HG03558 (cell line): Measurements from ENCODE around the gene DUSP28.
"Not testable (repeated sequence)": the region's sequence is repeated elsewhere in the genome, so short reads cannot be mapped to it uniquely, and the experiment has no call there.

ENCODE experiments used
- ATAC-seq: cut with Tn5 transposase; IDR thresholded peaks from one replicate; pipeline ENCODE4 v1.9.1; 2021; ENCODE audit warnings: moderate number of reproducible peaks; ENCODE audit not compliant: unreplicated experiment; ENCODE audit errors: extremely low read depth

The DUSP28 gene

DNA sequence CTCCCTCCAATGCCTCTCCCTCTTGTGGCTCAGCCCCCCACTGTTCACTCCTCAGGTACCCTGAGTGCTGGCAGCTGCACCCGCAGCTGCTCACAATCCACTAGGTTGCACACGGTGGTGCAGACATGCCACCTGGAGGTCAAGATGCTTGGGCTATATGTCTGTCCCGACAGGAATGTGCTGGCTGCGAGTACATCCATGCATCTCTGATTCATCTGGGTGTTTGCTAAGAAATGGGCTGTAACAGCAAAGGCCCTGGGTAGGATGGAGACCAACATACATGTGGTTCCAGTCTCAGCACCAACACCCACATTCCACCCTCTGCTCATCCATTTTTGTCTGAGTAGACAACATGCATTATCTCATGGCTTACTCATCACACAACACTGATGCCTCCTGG, 33.6 kb upstream of the DUSP28 start:
- ATAC-seq: no peak

GRCh38 chr2:240527153-240527750, 32.9 kb upstream of the DUSP28 start:
- no peak for ATAC-seq

DNA sequence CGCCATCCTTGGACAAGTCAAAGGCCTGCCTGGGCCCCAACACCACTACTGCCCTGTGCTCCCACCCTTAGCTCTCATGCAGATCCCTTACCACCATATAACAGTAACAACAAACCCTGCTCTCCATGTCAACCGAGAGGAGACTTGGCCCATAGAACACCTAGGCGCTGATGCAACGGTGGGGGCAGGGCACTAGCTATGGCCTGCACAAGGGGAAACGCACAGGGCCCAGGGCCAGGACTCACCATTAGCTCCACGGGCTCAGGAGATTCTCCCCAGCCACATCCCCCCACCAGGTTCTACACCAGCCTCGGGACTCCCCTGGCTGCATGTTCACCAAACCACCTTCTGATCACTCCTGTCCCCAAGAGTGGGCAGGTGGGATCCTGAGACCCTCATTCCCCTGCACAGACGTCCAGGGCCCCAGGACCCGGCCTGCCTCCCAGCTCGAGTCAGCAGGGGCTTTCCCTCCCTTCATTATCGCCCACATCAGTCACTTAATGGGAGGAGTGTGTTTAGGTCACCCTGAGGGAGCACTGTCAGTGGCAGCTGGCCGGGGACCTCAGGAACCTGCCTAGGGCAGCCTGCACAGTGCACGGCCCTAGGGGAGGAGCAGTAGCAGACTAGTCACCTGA, 31.6 kb upstream of the DUSP28 start:
- no peak for ATAC-seq

GRCh38 chr2:240529344-240529999, 30.7 kb upstream of the DUSP28 start:
- no peak for ATAC-seq

DNA sequence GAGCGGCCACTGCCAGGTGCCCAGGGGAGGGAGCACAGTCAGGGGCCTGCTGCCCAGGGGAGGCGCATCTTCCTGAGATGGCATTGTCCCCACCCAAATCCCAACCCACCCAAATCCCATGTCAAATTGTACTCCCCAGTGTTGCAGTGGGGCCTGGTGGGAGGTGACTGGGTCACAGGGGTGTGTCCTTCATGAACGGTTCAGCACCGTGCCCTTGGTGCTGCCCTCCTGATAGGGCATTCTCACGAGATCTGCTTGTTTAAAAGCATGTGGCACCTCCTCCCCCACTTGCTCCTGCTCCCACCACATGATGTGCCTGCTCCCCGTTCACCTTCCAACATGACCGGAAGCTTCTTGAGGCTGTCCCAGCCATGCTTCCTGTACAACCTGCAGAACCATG, 30.0 kb upstream of the DUSP28 start:
- no peak for ATAC-seq

DNA sequence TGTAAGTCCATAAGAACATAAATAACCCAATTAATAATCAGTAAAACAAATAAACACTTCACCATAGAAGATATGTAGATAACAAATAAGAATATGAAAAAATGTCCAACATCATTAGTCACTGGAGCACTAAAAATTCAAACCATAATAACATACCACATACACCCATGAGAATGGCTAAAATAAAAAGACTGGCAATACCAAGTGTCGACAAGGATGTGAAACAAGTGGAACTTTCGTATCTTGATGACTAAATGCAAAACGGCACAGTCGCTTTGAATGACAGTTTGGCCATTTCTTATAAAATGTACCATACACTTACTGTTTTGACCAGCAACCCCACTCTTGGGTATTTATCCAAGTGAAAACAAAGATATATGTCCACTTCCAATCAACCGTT, 29.1 kb upstream of the DUSP28 start:
- no peak for ATAC-seq

- ATAC-seq: no peak
Observed at GRCh38 chr2:240532031-240532775, 28.0 kb upstream of the DUSP28 start.

DNA sequence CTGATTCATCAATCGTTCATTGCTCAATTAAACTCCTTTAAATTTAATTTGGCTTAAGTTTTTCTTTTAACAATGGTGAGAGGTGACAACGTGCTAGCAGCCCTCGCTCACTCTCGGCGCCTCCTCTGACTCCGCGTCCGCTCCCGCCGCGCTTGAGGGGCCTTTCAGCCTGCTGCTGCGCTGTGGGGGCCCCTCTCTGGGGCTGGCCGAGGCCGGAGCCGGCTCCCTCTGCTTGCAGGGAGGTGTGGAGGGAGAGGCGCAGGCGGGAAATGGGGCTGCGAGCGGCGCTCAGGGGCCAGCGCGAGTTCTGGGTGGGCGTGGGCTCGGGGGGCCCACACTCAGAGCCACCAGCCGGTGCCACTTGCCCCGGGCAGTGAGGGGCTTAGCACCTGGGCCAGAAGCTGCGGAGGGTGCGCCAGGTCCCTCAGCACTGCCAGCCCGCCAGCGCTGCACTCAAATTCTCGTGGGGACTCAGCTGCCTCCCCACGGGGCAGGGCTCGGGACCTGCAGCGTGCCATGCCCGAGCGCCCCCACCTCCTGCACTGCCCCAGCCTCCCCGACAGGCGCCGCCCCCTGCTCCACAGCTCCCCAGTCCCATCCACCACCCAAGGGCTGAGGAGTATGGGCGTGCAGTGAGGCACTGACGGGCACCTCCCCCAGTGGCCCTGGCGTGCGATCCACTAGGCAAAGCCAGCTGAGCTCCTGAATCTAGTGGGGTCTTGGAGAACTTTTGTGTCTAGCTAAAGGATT, 22.0 kb upstream of the DUSP28 start:
- ATAC-seq: no peak

DNA sequence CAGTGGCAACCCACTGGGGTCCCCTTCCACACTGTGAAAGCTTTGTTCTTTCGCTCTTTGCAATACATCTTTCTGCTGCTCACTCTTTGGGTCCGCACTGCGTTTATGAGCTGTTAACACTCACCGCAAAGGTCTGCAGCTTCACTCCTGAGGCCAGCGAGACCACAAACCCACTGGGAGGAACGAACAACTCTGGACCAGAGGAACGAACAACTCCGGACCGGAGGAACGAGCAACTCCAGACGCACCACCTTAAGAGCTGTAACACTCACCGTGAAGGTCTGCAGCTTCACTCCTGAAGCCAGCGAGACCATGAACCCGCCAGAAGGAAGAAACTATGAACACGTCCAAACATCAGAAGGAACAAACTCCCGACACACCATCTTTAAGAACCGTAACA, 21.1 kb upstream of the DUSP28 start:
- ATAC-seq: not testable (repeated sequence)

GRCh38 chr2:240539906-240540305, 20.3 kb upstream of the DUSP28 start:
- ATAC-seq: no peak

- ATAC-seq: no peak
Observed at GRCh38 chr2:240551288-240551687, 8.9 kb upstream of the DUSP28 start.

DNA sequence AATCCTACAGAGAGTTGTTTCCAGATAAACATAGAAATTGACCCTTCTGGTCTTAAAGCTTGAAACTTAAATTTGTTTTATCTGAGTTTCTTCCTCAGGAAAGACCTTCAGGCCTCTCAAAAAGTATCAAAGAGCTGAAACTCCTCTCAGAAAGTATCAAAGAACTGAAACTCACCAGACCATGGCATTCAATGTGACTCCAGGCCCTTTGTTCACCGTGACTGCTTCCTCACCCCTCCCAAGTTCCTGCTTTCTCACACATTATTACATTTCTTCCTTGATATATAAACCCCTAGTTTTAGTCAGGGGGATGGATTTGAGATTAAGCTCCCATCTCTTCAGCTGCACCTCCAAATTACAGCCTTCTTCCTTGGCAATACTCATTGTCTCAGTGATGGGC, 8.3 kb upstream of the DUSP28 start:
- ATAC-seq: no peak

DNA sequence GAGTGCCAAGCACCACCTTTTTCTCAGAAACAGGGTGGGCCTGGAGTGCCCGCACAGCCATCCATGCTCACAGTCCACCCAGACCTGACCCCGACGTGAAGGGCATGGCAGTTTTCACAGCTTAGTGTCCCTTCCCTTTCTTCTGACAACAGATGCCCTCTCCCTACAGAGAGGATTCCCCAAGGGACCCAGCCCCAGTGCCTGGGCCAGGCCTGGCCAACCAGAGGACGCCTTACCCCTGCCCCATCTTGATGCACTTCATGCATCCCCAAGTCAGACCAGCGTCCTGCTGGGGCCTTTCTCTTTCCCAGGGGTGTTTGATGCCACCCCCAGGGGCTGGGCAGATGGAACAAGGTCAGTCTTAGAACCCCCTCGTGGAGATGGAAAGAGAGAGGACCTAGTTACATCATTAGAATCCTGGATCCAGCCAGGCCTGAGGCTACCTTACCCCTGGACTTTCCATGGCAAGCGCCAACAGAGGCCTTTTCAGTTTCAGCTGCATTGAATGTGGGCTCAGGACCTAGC, 6.1 kb upstream of the DUSP28 start:
- ATAC-seq: no peak

DNA sequence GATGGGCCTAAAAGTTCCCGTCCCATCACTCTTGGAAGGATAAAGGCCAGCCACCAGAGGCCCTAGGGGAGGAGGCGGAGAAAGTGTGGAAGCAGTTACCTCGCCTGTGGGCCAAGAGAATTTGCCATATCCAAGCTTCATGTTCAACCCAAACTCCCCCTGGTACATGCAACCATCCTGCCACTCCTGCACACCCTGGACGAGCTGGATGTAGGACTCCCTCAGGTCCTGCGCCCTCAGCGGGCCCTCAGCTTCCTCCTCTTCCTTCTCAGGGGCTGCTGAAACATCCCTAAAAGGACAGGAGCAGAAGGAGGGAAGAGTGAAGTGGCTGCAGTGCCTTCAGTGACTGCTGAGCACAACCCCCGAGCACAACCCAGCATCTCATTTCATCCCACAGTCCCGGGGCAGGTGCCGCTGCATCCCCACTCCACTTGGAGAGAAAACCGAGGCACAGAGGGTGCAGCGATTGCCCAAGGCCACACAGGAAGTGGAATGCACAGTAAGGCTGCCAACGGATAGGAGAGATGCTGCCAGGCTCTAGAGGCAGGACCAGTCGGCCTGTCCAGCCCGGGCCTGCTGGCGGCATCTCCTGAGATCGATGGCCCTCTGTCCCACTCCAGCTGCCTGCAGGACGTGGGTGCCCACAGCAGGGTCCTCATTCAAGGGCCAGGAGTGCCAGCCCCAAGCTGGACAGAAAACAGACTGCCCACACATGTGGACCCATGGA, 5.2 kb upstream of the DUSP28 start:
- ATAC-seq: no peak

GRCh38 chr2:240555541-240556250, 4.5 kb upstream of the DUSP28 start:
- ATAC-seq: no peak

- ATAC-seq: no peak
Observed at GRCh38 chr2:240556553-240557100, 3.5 kb upstream of the DUSP28 start.

DNA sequence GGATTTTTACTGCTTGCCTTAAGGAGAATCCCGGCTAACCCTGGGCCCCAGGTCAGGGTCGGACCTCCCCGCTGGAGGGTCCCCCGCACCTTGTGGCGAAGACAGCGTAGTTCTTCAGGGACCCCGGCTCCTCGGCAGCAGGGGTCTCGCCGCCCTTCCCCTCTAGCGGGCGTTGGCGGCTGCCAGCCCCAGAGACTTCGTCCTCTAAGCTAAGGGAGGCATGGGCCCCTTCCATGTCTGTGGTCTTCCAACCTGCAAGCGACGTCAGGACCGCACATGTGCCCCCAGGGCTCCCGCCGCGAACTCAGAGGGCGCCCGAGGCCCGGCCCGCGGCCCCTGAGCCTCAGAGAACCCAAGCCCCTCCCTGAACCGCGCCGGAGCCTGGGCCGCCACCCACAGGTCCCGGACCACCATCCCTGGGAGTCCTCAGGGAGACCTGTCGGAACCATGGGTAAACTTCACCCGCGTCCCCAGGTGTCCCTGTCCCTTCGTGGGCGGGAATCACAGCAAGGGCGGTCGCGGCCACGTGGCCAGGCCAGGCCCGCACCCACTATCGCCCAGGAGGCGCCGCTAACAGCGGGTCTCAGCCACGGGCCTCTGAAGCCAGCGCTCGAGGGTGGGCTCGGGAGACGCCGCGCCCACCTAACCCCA, 2.9 kb upstream of the DUSP28 start:
- no peak for ATAC-seq

GRCh38 chr2:240557808-240558207, 2.3 kb upstream of the DUSP28 start, which contains the start of gene ANKMY1:
Gene ANKMY1 (minus strand): TSS chr2:240557988. CDS start chr2:240557335, 653 bp downstream.
- no peak for ATAC-seq
